ENCODE data around the gene SLC7A1. TPM values are rescaled to one million over a fixed set of nuclear protein-coding genes. Genes with fewer than 3 reads are reported as not detected.

Gene SLC7A1
- total RNA-seq, 4 donors from 2014 or later = 72.6 to 101 (median 86.7) TPM

GRCh38 chr13:29551214-29551613, 44.3 kb downstream of the SLC7A1 start:
- no peak for DNase-seq (ENCODE audit: low spot score in 2 of 2)
- 83% methylated on average over 6 of the region's 6 CpGs for WGBS
- no peaks in the 10 kb centered on the region for H3K9me3 ChIP-seq
- no peak overlapping the region for H3K4me3 ChIP-seq
- TF ChIP-seq POLR2AphosphoS5 (IDR thresholded peaks at IDR 0.05) (no peak), CTCF (IDR thresholded peaks at IDR 0.05) (no peak), POLR2A (IDR thresholded peaks at IDR 0.05) (no peak)
- no peak overlapping the region for H3K27ac ChIP-seq
- no peaks in the 10 kb centered on the region for H3K27me3 ChIP-seq
- H3K4me1 ChIP-seq = no peaks in the 10 kb centered on the region
- peaks cover 36% of the 10 kb centered on the region for H3K36me3 ChIP-seq

- H3K36me3 ChIP-seq = peaks cover 36% of the 10 kb centered on the region
- DNase-seq (ENCODE audit: low spot score in 2 of 2) = no peak
Measured at GRCh38 chr13:29550430-29550988, 45.0 kb downstream of the SLC7A1 start.

GRCh38 chr13:29548722-29549121, 46.8 kb downstream of the SLC7A1 start:
- peaks cover 2% of the 10 kb centered on the region for H3K4me1 ChIP-seq
- peaks cover 36% of the 10 kb centered on the region for H3K36me3 ChIP-seq
- no peak for DNase-seq (ENCODE audit: low spot score in 2 of 2)
- WGBS = 76% methylated on average over 7 of the region's 7 CpGs
- H3K9me3 ChIP-seq = no peaks in the 10 kb centered on the region
- H3K27ac ChIP-seq = no peak overlapping the region
- H3K4me3 ChIP-seq = no peak overlapping the region
- no peaks in the 10 kb centered on the region for H3K27me3 ChIP-seq
- no peak for TF ChIP-seq POLR2AphosphoS5 (IDR thresholded peaks at IDR 0.05)
- TF ChIP-seq EP300 (IDR thresholded peaks at IDR 0.05) = no peak
- TF ChIP-seq POLR2A (IDR thresholded peaks at IDR 0.05) = no peak
- no peak for TF ChIP-seq CTCF (IDR thresholded peaks at IDR 0.05)

More at GRCh38 chr13:29550430-29550988, 45.0 kb downstream of the SLC7A1 start:
- H3K4me1 ChIP-seq = peaks cover 2% of the 10 kb centered on the region
- H3K27ac ChIP-seq = no peak overlapping the region
- TF ChIP-seq POLR2AphosphoS5 (IDR thresholded peaks at IDR 0.05) = no peak
- TF ChIP-seq POLR2A (IDR thresholded peaks at IDR 0.05) = no peak
- TF ChIP-seq CTCF (IDR thresholded peaks at IDR 0.05) = no peak
- H3K4me3 ChIP-seq = no peak overlapping the region
- H3K27me3 ChIP-seq = no peaks in the 10 kb centered on the region
- 92% methylated on average over 5 of the region's 5 CpGs for WGBS
- H3K9me3 ChIP-seq = no peaks in the 10 kb centered on the region

GRCh38 chr13:29547153-29547552, 48.3 kb downstream of the SLC7A1 start:
- TF ChIP-seq EP300 (IDR thresholded peaks at IDR 0.05) = no peak
- no peak for TF ChIP-seq POLR2A (IDR thresholded peaks at IDR 0.05)
- no peak for TF ChIP-seq CTCF (IDR thresholded peaks at IDR 0.05)
- no peak for TF ChIP-seq POLR2AphosphoS5 (IDR thresholded peaks at IDR 0.05)
- no peak for DNase-seq (ENCODE audit: low spot score in 2 of 2)
- no peaks in the 10 kb centered on the region for H3K27me3 ChIP-seq
- H3K4me3 ChIP-seq = no peak overlapping the region
- WGBS = 75% methylated on average over 7 of the region's 7 CpGs
- H3K4me1 ChIP-seq = peaks cover 2% of the 10 kb centered on the region
- H3K9me3 ChIP-seq = no peaks in the 10 kb centered on the region
- no peak overlapping the region for H3K27ac ChIP-seq
- H3K36me3 ChIP-seq = peaks cover 21% of the 10 kb centered on the region

GRCh38 chr13:29546662-29547061, 48.8 kb downstream of the SLC7A1 start:
- H3K27ac ChIP-seq = no peak overlapping the region
- peaks cover 2% of the 10 kb centered on the region for H3K4me1 ChIP-seq
- no peaks in the 10 kb centered on the region for H3K27me3 ChIP-seq
- WGBS = 84% methylated on average over 8 of the region's 8 CpGs
- H3K4me3 ChIP-seq = no peak overlapping the region
- TF ChIP-seq EP300 (IDR thresholded peaks at IDR 0.05) (no peak), POLR2A (IDR thresholded peaks at IDR 0.05) (no peak), POLR2AphosphoS5 (IDR thresholded peaks at IDR 0.05) (no peak), CTCF (IDR thresholded peaks at IDR 0.05) (no peak)
- DNase-seq (ENCODE audit: low spot score in 2 of 2) = peak in 1 of 2 donors; percentile 31
- peaks cover 16% of the 10 kb centered on the region for H3K36me3 ChIP-seq
- no peaks in the 10 kb centered on the region for H3K9me3 ChIP-seq

Data from suprapubic skin (tissue), 4 donors.